Testis (tissue), 3 donors: Measurements from ENCODE around the gene ART5. TPM values are rescaled to one million over a fixed set of nuclear protein-coding genes. Genes with fewer than 3 reads are reported as not detected.
A peak's percentile ranks its signal among the peaks of the same experiment; 100 is the strongest.
"Not testable (repeated sequence)": the region's sequence is repeated elsewhere in the genome, so short reads cannot be mapped to it uniquely, and the experiment has no call there.

Source experiments
- DNase-seq: peaks from one replicate; pipeline ENCODE4 v3.0.0-alpha.2; 2019
- H3K27ac ChIP-seq, 2 donors: fragments of 200-600 bp; sonication (generic); one replicate each; pipeline ENCODE4 v1.5.1; 2019
- H3K27me3 ChIP-seq: fragments of 200-600 bp; sonication (generic); one replicate; pipeline ENCODE4 v1.5.1; 2019
- H3K36me3 ChIP-seq: fragments of 200-600 bp; sonication (generic); one replicate; pipeline ENCODE4 v1.5.1; 2017; ENCODE audit warnings: low read depth; ENCODE audit errors: missing control alignments
- H3K4me1 ChIP-seq: fragments of 200-600 bp; sonication (generic); one replicate; pipeline ENCODE4 v1.5.1; 2019
- H3K4me3 ChIP-seq, 2 donors: fragments of 200-600 bp; sonication (generic); one replicate each; pipeline ENCODE4 v1.5.1; 2017 to 2019
- H3K9me3 ChIP-seq: fragments of 200-600 bp; sonication (generic); one replicate; pipeline ENCODE4 v1.5.1; 2017
- POLR2A ChIP-seq: fragments of 450-650 bp; IDR thresholded peaks from one replicate; pipeline ENCODE4 v1.6.1; 2017; ENCODE audit warnings: antibody characterized with exemption, mild to moderate bottlenecking, moderate library complexity
- WGBS, 2 donors: methylation state at CpG; one replicate each; pipeline ENCODE4 v1.1.5; 2018; 5-methylcytosine and 5-hydroxymethylcytosine counted together
- intact Hi-C: fragments of 100-400 bp; cut with DNase I; formaldehyde crosslinking; loops from one replicate; pipeline ENCODE4 v1.15.1; 2023; ENCODE audit warnings: low total_unique reads
- polyA plus RNA-seq: library from polyadenylated mRNA; stranded (reverse); fragments of 350-450 nt; fragmentation: Illumina TruSeq; extraction: RNeasy Lipid Tissue Mini Kit (QIAGEN cat#74804); gene quantifications from one replicate; pipeline ENCODE4 v1.2.3, GENCODE V29; 2014; ENCODE audit warnings: low read depth, low replicate concordance; ENCODE audit not compliant: insufficient read depth
- total RNA-seq, 2 donors: library from RNA; depleted of rRNA; stranded (reverse); fragments of >200 nt; gene quantifications; one replicate each; pipeline ENCODE4 v1.2.3, GENCODE V29; 2016
- TF ChIP-seq, protein P1 (sequence below), 3 experiments: fragments of 450-650 bp in 2 of 3; fragments of 200-600 bp in 1 of 3; sonication (generic) in 1 of 3; IDR thresholded peaks; one replicate each; pipeline ENCODE4 v1.5.1; 2016 to 2019; ENCODE audit warnings: antibody characterized with exemption in 3 of 3, mild to moderate bottlenecking in 2 of 3, moderate library complexity in 1 of 3

ART5 gene
- total and polyA plus RNA-seq, 3 donors from 2014 or later = 9.9 to 50.8 (median 31.7) TPM

DNA sequence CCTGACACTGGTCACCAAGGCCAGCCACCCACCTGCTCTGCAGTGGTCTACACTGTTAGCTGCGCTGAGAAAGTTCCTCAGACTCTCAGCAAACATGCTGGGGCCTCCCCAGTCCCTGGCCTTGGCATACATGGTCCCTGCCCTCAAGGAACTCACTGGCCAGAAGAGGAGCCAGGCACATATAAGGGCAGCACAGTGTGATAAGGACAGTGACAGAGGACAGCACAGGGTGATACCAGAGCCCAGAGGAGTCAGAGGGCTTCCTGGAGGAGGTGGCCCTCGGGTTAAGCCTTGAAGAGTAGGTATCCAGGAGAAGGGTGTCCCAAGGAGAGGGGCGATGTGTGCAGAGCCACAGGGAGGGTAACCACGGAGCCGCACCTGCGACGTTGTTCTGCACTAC, 3.8 kb upstream of the ART5 start:
- TF ChIP-seq, protein P1, sequence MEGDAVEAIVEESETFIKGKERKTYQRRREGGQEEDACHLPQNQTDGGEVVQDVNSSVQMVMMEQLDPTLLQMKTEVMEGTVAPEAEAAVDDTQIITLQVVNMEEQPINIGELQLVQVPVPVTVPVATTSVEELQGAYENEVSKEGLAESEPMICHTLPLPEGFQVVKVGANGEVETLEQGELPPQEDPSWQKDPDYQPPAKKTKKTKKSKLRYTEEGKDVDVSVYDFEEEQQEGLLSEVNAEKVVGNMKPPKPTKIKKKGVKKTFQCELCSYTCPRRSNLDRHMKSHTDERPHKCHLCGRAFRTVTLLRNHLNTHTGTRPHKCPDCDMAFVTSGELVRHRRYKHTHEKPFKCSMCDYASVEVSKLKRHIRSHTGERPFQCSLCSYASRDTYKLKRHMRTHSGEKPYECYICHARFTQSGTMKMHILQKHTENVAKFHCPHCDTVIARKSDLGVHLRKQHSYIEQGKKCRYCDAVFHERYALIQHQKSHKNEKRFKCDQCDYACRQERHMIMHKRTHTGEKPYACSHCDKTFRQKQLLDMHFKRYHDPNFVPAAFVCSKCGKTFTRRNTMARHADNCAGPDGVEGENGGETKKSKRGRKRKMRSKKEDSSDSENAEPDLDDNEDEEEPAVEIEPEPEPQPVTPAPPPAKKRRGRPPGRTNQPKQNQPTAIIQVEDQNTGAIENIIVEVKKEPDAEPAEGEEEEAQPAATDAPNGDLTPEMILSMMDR (IDR thresholded peaks at IDR 0.05) = no peak
- TF ChIP-seq POLR2A = no peak
- no peaks in the 10 kb centered on the region for H3K36me3 ChIP-seq
- 83 to 84% methylated on average over 6 to 7 of the region's 7 CpGs for whole genome bisulfite sequencing, 2 donors
- intact Hi-C loops = no loop called here
- no peak overlapping the region for H3K4me3 ChIP-seq
- H3K27ac ChIP-seq = no peak overlapping the region
- H3K9me3 ChIP-seq = no peaks in the 10 kb centered on the region
- no peaks in the 10 kb centered on the region for H3K4me1 ChIP-seq
- DNase-seq = no peak
- no peaks in the 10 kb centered on the region for H3K27me3 ChIP-seq

DNA sequence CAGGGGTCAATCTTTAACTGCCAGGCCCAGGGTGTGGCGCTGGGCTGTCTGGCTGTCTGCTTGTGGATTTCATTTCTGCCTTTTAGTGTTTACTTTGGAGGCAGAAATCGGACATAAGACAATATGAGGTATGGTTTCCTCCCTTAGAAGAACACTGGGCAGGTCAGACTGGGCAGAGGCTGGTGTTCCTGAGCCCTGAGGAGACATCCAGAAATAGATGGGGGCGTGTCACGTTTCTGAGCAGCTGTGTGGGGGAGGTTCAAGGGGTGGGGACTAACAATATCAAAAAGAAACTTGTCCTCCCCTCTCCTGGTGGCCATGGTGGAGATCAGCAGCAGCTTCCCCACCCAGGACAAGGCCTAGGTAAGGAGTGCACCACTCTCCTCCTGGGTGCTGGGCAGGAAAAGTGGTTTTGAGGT, 3.0 kb upstream of the ART5 start, which contains the start of gene ART1:
Gene ART1, plus strand, starts transcription at position 312 of the 419 bp plus-strand sequence. CDS start 14,086 bp downstream, outside the sequence.
- WGBS, 2 donors = 73 to 82% methylated on average over 4 of the region's 4 CpGs
- TF ChIP-seq, protein P1 (IDR thresholded peaks at IDR 0.05) = no peak
- TF ChIP-seq POLR2A = no peak

DNA sequence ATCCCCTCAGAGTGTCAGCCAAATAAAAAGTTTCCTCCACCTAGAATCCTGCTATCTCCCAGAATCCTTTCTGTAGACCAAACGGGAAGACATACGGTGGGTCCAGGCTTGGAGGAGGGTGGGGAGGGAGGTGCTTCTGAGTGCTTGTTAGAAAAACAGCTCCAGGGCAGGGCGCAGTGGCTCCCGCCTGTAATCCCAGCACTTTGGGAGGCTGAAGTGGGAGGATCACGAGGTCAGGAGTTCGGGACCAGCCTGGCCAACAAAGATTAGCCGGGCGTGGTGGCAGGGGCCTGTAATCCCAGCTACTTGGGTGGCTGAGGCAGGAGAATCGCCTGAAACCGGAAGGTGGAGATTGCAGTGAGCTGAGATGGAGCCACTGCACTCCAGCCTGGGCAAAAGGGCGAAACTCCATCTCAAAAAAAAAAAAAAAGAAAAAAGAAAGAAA, 1.3 kb upstream of the ART5 start:
- H3K27me3 ChIP-seq, H3K36me3 ChIP-seq, intact Hi-C loops, H3K9me3 ChIP-seq, H3K4me1 ChIP-seq, DNase-seq: not testable (repeated sequence)
- 25 to 31% methylated on average over 11 of the region's 11 CpGs for WGBS, 2 donors
- peak overlapping the region in 1 of 2 donors; percentile 69 for H3K27ac ChIP-seq
- peak overlapping the region in 1 of 2 donors; percentile 53 for H3K4me3 ChIP-seq

More for the DNA sequence above, 3.0 kb upstream of the ART5 start, which contains the start of gene ART1:
- Histone ChIP-seq H3K36me3 (no peaks in the 10 kb centered on the region), H3K9me3 (no peaks in the 10 kb centered on the region), H3K27me3 (no peaks in the 10 kb centered on the region), H3K4me1 (no peaks in the 10 kb centered on the region), H3K27ac (no peak within 1 kb of the TSS), H3K4me3 (no peak within 1 kb of the TSS)
- intact Hi-C loops = no loop called here
- no peak for DNase-seq

DNA sequence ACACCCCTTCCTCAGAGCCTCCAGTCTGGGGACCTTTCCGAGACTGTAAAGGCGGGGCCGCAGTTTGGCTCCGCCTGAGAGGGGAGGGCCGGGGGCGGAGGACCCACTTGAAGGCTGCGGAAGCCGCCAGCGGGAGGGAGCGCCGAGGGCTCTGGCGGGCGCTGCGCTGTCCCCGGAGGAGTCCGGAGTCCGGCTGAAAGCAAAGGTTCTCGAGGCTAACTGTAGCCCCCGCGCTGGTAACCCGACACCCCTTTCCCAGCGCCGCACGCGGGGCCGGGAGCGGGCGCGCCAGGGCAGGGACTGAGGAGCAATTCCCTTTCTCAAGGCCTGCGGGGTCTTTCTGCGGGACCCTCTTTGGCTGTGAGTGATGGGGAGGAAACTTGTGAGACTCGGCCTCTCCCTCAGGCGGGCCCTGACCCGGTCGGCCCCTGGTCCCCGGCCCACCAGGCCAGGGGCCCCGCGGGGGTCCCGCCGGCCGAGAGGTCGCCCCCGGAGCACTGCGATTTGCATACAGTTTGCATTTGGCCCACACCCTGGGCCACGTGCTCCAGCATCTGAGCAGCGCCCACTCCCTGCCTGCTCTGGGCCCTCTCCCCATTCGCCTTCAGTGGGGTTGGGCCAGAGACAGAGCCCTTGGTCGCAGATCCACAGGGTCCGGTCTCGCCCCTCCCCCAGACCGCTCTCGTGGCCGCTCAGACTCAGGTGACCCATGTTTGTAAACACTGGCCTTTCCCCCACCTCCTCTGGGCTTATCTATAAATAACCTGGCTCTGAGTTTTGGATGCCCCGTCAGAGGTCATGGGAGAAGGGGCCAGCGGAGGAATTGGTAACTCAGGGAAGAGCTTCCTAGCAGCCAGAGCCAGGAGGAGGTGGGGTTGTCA, 519 bp upstream of the ART5 start:
- H3K4me3 ChIP-seq = peak overlapping the region; percentile 53 to 73
- peak overlapping the region; percentile 28 to 69 for H3K27ac ChIP-seq
- no peaks in the 10 kb centered on the region for H3K9me3 ChIP-seq
- H3K4me1 ChIP-seq = no peaks in the 10 kb centered on the region
- H3K27me3 ChIP-seq = no peaks in the 10 kb centered on the region
- 2 to 3% methylated on average over 9 to 55 of the region's 55 CpGs for WGBS, 2 donors
- intact Hi-C loops = no loop called here
- no peak for TF ChIP-seq POLR2A
- TF ChIP-seq, protein P1 (IDR thresholded peaks at IDR 0.05) = no peak
- H3K36me3 ChIP-seq = no peaks in the 10 kb centered on the region
- DNase-seq = peak; percentile 80

DNA sequence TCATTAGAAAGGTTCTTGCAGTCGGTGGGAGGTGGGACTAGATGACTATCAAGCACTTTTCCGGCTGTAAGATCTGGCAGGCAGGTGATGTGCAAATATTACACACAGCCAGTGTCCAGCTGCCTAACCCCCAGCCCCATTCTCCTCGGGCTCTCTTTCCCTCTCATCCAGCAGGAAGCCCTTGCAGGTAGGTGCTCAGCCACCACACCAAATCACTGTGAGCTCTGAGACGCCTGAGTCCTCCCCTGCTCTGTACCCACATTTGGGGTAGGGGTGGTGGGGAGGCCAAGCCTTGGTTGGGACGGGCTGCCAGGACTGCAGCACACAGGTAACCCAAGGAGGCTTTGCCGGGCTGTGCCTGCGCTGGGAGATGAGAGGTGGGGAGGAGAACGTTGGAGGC, 601 bp downstream of the ART5 start:
- Histone ChIP-seq H3K27me3 (no peaks in the 10 kb centered on the region), H3K36me3 (no peaks in the 10 kb centered on the region), H3K27ac (peak overlapping the region in 1 of 2 donors; percentile 69), H3K4me1 (no peaks in the 10 kb centered on the region), H3K9me3 (no peaks in the 10 kb centered on the region), H3K4me3 (peak overlapping the region in 1 of 2 donors; percentile 53)
- no peak for TF ChIP-seq POLR2A
- TF ChIP-seq, protein P1 (IDR thresholded peaks at IDR 0.05) = no peak
- no peak for DNase-seq
- intact Hi-C loops = no loop called here
- WGBS, 2 donors = 38 to 50% methylated on average over 7 to 8 of the region's 8 CpGs
